ENCODE data around the gene DGKZ. TPM values are rescaled to one million over a fixed set of nuclear protein-coding genes. Genes with fewer than 3 reads are reported as not detected.

The DGKZ gene
- polyA plus RNA-seq, 4 donors, result 31.1 to 41.5 (median 36.7) TPM

DNA sequence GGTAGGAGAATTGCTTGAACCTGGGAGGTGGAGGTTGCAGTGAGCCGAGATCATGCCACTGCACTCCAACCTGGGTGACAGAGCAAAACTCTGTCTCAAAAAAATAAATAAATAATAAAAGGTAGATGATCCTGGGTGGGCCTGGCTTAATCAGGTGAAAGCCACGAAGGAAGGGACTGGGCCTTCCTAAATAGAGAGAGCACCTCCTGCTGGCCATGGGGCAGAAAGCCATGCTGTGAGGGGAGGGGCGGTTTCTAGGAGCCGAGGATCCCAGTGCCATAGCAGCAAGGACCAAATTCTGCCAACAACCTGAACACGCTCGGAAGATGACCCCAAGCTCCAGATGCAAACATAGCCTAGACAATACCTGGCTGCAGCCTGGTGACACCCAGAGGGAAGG, 24.5 kb upstream of the DGKZ start:
- DNase-seq (ENCODE audit: low read depth in 4 of 4, low spot score in 3 of 4), result no peak

DNA sequence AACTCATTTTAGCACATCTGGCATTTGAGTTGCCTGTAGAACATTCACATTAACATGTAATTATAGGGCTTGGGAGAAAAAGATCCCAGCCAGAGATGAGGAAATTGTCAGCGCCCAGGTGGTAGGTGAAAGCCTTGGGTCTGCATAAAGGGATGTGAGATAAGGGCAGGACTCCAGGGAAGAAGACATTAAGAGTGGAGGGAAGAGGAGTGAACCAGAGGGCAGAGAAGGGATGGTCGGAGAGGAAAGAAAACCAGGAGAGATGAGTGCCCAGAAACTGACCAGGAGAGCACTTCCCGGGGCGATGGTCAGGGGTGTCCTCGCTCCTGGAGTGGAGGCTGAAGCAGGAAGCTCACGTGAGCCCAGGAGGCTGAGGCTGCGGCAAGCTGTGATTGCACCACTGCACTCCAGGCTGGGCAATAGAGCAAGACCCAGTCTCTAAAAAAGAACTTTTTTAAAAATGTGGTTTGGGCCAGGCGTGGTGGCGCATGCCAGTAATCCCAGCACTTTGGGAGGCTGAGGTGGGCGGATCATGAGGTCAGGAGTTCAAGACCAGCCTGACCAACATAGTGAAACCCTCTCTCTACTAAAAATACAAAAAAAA, 20.3 kb upstream of the DGKZ start:
- DNase-seq (ENCODE audit: low read depth in 4 of 4, low spot score in 3 of 4), result no peak

DNA sequence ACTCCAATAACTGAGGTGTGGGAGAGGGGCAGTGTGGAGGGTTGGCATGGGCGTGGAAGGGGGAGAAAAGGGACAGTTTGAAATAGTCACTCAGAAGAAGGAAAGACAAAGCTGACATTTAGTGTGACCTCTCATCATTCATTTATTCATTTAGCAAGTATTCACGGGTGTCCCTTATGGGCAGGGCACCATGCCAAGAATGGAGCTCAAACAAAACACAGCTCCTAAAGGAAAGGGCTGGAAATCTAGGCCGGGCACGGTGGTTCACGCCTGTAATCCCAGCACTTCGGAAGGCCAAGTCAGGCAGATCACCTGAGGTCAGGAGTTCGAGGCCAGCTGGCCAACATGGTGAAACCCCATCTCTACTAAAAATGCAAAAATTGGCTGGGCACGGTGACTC, 19.4 kb upstream of the DGKZ start:
- no peak for DNase-seq (ENCODE audit: low read depth in 4 of 4, low spot score in 3 of 4)

DNA sequence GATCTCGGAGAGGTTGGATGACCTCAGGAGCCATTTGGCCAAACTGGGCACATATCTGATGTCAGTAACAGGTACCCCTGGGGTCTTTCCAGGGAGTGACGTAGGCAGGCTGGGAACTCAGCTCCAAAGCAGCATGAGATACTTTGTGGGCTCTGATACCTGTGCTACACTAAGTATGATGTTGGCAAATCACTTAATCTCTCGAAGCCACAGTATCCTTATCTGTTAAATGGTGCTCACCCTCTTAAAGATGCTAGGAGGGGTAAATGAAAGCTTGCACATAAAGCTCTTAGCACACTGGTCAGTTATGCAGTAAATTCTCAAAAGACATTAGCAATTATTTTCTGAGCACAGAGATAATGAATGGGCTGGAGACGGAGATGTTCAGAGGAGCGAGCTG, 17.1 kb upstream of the DGKZ start:
- DNase-seq (ENCODE audit: low read depth in 4 of 4, low spot score in 3 of 4), result no peak

DNA sequence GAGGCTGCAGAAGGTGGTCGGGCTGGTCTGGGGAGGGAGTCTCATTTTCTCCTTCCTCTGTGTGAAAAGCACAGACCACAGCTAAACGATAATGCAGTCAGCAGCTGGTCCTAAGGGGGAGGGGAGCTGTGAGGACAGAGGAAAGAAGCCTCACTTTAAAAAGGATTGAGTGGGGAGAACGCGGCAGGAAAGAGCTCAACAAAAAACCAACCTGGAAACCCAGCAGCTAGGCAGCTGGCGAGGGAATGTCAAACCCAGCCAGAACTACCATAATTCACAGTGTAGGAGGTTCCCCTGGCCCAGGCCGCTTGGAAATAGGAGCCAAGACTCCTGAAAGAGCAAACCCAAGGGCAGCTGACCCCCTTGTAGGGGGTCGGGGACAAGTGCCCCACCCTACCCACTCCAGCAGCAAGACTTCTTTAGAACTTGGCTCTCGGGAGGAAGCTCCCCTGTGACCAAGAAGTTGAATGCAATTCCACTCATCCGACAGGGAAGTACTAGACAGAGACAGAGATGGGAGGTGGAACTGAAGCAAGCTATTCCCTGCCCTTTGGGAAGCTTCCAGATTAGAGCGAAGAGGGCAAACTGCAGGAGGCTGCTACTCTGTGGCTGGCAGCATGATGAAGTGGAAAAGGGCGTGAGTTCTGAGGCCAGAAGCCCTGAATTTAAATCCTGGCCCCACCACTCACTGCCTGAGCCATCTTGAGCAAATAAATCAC, 16.5 kb upstream of the DGKZ start:
- DNase-seq (ENCODE audit: low read depth in 4 of 4, low spot score in 3 of 4), result no peak

DNA sequence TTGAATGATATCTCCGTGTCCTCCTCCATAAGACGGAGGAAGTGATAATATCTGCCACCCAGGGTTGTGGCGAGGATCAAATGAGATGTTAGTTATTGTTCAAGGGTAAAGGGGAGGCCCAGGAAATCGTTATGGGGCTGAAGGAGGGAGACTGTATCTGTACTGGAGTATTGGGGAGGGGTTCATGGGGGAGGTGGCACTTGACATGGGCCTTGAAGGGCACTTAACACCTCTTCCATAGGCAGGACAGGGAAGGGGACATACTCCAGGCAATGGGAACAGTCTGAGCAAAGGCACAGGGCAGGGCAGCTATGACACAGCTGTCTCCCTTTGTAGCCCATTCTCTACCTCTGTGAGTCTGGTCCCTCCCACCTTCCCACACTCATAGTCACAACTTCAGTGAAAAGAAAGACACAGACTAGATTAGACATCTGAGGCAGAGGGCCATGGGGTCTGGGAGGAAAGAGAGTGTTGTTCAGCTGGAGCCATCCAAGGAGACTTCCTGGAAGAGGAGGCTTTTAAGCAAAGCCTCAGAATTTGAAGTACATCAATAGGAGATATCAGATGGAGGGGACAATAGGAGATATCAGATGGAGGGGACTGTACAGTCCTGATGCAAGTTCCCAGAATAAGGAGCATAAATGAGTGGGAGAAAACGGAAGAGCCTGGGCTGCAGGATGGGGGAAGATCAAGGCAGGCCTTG, 15.8 kb upstream of the DGKZ start:
- DNase-seq (ENCODE audit: low read depth in 4 of 4, low spot score in 3 of 4), result no peak

DNA sequence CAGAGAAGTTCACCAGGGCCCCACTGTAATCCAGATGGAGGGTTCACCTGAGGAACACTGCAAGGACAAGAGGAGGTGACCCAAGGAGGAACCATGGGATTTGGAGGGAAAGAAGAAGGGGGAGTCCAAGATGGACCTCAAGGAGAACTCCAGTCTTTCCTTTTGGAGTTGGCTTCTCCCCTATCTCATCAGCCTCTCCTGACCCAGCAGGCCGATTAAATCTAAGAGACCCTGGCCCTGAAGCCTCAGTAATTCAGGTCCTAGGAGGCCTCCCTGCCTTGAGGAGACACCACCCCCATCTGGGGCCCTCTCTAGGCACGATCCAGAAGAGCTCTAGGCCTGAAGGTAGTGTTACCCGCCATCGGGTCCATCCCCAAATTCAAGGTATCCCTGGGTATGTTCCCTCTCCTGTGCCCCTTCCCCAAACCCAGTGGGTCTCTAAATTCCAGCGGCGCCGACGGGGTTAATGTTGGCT, 15.1 kb upstream of the DGKZ start:
- no peak for DNase-seq (ENCODE audit: low read depth in 4 of 4, low spot score in 3 of 4)

DNA sequence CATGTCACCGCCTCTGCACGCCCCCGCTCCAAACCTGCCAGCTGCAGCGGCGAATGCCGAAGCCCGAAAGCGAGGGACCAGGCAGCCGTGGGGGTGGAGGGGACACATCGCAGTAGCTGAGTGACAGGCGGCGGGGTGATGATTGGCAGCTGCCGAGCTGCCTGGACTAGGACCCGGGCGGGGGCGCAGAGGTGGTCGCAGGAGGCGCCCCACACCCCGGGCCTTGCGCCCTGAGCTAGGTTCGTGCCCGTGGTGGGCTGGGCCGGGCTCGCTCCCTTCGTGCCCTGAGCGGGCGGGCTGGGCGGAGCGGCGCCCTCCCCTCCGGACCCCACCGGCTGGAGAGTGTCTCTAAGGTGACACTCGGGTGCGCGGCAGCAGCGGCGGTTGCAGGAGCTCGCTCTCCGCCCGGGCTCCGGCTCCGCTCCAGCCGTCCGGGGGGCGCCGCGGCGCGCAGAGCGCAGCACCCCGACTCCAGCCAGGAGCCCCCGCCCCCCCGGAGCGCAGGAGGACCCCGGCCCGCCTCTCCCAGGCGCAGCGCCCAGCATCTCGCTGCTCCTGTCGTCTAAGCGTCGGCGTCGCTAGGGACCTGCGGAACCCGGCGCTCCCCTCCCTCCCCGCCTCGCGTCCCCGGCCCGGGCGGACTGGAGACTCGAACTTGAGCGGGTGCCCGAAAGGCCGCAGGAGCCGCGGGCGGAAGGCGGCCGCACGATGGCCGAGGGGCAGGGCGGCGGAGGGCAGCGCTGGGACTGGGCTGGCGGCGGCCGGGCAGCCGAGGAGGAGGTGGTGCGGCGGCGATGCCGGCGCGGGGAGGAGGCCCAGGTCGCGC, 14.5 kb upstream of the DGKZ start:
- DNase-seq (ENCODE audit: low read depth in 4 of 4, low spot score in 3 of 4), result no peak

DNA sequence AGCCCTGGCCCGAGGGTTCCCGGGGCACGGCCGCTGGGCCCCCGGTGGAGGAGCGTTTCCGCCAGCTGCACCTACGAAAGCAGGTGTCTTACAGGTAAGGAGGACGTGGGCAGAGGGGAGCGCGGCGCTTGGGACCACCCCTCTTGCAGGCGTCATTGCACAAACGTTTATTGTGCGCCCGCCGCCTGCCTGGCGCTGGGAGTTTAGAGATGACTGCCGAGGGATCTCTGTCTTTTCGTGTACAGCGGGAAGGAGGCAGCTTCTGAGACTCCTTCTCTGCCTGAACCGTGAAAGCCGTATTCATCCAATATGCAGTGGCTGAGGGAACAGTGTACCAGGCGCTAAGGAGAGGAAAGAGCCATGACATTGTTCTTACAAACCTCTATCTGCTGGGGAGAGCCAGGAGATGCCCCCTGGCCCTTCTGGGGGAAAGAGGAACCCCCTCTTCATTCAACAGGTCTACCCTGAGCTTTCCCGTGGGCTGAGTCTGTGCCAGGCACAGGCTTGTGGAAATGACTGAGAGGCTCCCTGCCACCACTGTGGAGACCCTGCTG, 13.8 kb upstream of the DGKZ start:
- DNase-seq (ENCODE audit: low read depth in 4 of 4, low spot score in 3 of 4), result no peak

DNA sequence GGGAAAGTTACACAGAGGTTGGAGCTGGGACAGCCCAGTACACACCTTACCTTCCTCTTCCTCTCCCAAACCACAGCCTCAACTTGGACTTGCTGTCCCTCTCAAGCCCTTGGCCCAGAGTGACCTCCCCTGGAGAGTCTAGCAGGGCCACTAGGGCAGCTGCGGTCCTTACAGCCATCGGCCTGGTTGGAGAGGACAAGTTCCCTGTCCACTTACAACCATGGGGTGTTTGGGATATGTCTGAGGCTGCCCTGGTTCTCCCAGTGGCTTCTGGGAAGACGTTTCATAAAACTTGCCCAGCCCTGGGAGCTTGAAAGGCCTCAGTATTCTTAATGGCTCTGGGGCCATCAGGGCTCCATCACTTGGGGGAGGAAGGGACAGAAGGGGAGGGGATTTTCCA, 13.1 kb upstream of the DGKZ start:
- no peak for DNase-seq (ENCODE audit: low read depth in 4 of 4, low spot score in 3 of 4)

DNA sequence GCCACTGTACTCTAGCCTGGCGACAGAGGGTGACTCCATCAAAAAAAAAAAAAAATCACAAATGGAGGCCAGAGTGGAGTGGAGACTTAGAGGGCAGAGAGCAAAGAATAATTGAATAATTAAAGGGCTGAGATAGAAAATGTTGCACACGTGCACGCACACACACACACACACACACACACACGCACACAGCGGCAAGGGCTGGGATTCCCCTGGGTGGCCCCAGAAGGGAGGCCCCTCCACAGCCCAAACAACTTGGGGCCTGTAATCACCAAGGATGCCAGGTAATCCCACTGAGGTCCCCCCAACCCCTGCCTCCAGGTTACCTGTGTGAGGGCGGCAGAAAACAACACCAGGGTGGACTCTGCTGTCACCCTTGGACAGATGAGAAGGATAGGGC, 12.0 kb upstream of the DGKZ start:
- DNase-seq (ENCODE audit: low read depth in 4 of 4, low spot score in 3 of 4), result no peak

DNA sequence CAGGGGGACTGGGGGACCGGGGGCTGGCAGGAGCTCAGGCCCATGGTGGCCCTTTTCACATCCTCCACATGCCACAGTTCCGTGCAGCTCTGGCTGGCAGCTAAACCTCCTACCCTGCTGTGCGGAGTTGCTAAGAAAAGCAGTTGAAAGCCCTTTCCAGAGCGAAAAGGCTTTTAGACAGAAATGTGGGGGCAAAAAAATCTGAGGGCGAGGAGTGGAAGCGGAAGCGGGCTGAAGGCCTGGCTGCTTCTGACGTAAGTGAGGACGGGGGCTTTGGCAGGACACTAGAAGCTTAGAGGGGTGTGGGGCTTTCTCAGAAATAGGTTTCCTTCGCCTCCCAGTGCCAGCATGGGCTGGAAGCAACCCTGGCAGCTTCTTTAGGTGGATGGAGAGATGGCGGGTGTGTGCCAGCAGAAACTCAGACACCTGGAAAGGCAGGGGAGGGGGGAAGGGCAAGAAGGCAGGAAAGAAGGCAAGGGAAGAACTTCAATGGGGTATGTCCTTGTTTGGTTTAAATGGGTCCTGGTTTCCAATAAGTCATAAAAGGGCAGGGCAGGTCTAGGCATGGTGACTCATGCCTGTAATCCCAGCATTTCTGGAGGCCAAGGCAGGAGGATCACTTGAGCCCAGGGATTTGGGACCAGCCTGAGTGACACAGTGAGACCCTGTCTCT, 11.2 kb upstream of the DGKZ start:
- no peak for DNase-seq (ENCODE audit: low read depth in 4 of 4, low spot score in 3 of 4)

DNA sequence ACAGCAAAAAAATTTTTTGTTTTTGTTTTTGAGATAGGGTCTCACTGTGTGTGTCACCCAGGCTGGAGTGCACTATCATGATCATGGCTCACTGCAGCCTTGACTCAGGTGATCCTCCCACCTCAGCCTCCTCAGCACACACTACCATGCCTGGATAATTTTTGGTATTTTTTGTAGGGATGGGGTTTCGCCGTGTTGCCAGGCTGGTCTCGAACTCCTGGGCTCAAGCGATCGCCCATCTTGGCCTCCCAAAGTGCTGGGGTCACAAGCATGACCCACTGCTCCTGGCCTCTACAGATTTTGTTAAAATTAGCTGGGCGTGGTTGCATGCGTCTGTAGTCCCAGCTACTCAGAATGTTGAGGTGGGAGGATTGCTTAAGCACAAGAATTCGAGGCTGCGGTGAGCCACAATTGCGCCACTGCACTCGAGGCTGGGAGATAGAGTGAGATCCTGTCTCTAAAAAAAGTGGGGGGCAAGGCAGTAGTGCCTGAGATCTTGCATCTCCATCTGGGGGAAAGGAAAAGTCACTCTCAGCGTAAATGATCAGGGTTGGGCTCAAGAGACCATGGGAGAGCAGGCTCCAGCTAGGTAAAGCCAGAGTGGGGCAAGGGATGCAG, 10.6 kb upstream of the DGKZ start:
- no peak for DNase-seq (ENCODE audit: low read depth in 4 of 4, low spot score in 3 of 4)

DNA sequence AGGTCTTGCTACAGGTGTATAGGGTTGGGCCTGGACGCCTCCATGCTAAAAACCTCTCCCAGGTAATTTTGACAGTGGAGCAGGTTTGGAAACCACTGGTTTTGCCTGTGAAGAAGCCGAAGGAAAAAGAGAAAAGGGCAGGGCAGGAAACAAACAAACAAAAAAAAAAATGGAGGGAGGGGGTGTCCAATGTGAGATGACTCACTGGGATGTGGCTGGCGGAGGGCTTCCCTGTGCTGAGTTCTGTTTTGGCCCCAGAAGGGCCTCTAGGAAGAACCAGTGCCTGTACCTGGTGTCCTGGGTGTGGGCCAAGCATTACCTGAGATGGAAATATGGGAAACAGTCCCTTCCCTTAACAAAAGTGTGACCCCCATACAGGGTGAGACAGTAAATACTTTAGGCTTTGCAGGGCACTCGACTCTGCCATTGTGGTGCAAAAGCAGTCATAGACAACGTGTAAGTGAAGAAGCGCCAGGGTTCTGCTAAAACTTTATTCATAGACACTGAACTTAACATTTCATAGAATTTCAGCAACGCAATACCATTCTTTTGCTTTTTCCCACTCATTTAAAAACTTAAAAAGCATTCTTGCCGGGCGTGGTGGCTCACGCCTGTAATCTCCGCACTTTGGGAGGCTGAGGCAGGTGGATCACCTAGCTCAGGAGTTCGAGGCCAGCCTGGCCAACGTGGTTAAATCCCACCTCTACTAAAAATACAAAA, 9.5 kb upstream of the DGKZ start:
- no peak for DNase-seq (ENCODE audit: low read depth in 4 of 4, low spot score in 3 of 4)

DNA sequence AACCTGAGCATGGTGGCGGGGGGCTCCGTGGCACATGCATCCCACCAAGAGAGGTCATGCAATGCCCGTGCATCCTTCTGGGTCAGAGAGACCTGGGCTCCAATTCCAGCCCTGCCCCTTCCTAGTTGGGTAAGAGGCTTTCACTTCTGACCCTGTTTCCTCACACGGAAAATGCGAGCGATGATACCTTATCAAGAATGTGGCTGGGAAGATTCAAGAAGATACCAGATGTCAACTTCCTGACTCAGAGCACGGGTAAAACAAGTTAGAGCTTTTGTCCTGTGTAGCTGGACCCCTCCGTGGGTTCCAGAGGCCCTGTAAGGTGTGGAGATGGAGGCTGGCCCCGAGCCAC, 8.7 kb upstream of the DGKZ start:
- no peak for DNase-seq (ENCODE audit: low read depth in 4 of 4, low spot score in 3 of 4)

DNA sequence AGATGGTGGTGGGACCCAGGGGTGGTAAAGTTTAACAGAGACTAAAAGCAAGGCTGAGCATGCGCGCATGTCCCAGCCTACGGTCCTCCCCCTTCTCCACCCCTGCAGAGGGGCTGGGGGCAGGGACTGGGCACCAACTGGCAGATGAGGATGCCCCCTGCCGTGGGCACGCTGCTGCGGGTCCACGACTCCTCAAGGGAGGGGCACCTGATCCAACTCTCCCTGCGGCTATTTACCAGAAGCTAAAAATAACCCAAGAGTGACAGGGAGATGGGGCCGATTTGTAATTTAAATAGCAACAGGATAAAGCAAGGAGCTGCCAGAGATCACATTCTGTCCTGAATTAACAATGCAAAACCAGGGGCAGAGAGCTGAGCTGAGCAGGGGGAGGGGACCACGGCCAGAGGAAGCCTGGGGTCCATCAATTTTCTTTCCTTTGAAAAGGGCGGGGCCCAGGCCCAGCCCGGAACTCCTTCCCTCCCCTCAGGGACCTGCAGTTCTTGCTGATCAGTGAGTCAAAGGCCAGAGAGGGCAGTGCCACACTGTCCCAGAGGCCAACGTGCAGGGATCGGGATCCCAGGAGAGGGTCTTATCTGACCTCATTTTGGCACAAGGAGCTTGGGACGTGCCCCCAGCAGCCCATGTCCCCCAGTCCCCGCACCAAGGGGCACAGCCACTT, 8.1 kb upstream of the DGKZ start:
- DNase-seq (ENCODE audit: low read depth in 4 of 4, low spot score in 3 of 4), result no peak

DNA sequence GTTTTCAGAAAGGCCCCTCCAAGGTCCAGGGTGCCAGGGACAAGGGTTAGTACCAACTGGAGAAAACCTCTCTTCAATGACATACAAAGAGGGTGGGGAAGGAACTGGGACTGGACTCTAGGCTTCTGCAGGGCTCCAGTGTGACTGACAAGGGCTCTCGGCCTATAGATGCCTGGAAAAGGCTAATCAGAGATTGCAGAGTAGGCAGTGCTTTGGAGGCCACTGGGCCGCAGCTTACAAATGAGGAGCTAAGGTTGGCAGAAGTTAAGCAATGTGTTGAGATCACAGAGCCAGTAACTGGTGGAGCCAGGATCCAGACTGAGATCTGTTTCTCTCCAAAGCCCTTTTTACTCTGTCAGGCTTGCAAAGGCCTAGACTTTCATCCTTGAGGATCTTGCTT, 7.4 kb upstream of the DGKZ start:
- no peak for DNase-seq (ENCODE audit: low read depth in 4 of 4, low spot score in 3 of 4)

DNA sequence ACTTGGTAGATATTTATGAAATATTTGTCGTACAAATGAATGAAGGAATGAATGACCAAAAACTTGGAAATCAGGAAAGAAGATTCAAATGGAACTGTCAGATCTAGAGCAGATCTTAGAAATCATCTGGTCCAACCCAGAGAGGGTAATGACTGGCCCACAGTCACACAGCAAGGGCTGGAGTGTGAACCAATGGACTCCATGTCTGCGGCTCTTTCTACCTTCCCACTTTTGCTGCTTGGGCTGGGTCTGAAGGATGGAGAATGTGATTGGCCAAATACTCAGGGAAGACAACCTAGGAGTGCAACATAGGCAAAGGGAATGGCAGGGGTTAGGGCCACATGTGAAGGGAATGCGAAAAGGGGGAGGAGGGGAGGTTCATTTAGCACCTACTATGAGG, 5.8 kb upstream of the DGKZ start:
- DNase-seq (ENCODE audit: low read depth in 4 of 4, low spot score in 3 of 4), result no peak

DNA sequence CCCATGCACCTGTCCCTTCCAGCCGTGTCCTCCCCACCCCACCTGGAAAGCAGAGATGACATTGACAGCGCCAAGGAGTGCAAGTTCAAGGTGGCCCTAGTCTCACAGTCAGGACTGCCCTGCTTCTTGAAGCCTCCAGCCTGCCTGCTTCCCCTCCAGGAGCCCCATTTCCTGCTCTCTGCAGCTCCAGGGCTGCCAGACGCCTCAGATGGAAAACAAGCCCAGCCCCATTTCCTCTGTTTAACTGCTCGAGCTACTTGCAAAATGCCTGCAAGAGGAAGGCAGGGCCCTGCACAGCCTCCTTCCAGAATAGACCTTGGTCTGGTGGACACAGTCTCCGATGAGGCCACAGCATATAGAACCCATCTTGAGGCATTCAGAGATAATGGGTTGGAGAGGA, 5.0 kb upstream of the DGKZ start:
- peak in 1 of 4 donors; percentile 60 for DNase-seq (ENCODE audit: low read depth in 4 of 4, low spot score in 3 of 4)
